Sigmoid colon (tissue), 4 donors: ENCODE measurements around the gene FBXL17.

Experiments used
- POLR2A ChIP-seq, 2 donors: fragments of 450-650 bp; IDR thresholded peaks; one replicate each; pipeline ENCODE4 v1.6.1; 2016; ENCODE audit warnings: antibody characterized with exemption in 2 of 2, mild to moderate bottlenecking in 2 of 2, moderate library complexity in 2 of 2
- POLR2AphosphoS5 ChIP-seq, 4 donors: sonication (generic); formaldehyde crosslinking; IDR thresholded peaks; one replicate each; pipeline ENCODE4 v1.6.1; 2017; ENCODE audit warnings: antibody characterized with exemption in 4 of 4
- TF ChIP-seq, protein P1 (sequence below), 4 experiments: fragments of 450-650 bp in 3 of 4; fragments of 200-600 bp in 1 of 4; IDR thresholded peaks; one replicate each; pipeline ENCODE4 v1.5.1; 2016 to 2019; ENCODE audit warnings: antibody characterized with exemption in 4 of 4, mild to moderate bottlenecking in 3 of 4, moderate library complexity in 2 of 4

DNA sequence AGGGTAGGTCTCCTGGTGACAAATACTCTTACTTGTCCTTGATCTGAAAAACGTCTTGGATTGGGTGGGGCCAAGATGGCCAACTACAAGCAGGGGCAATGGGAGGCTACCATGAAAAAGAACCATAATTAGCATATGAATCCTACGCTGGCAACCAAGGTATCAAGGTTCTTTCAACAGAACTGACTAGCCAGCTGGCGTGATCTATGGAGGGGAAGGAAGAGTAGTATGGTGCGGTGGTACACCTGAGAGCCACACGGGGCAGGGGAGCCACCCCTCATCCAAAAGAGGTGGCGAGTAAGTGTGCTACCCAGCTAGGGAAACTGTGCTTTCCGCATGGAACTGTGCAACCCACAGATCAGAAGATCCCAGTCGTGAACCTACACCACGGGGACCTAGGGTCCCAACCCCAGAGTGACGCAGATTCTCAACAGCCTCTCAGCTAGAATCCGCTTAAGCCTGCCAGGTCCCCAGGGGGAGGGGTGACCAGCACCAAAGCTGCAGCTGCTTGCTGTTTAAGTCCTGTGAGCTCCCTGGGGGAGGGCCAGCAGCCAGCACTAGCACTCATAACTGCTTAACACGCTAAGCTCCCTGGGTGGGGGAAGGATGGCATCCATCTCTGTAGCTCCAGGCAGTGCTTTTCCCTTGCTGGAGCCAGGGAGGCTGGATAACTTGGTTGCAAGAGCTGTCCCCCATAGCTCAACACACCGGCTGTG is 334.8 kb downstream of the FBXL17 start:
- no peak for TF ChIP-seq POLR2A (IDR thresholded peaks at IDR 0.05)
- TF ChIP-seq, protein P1, sequence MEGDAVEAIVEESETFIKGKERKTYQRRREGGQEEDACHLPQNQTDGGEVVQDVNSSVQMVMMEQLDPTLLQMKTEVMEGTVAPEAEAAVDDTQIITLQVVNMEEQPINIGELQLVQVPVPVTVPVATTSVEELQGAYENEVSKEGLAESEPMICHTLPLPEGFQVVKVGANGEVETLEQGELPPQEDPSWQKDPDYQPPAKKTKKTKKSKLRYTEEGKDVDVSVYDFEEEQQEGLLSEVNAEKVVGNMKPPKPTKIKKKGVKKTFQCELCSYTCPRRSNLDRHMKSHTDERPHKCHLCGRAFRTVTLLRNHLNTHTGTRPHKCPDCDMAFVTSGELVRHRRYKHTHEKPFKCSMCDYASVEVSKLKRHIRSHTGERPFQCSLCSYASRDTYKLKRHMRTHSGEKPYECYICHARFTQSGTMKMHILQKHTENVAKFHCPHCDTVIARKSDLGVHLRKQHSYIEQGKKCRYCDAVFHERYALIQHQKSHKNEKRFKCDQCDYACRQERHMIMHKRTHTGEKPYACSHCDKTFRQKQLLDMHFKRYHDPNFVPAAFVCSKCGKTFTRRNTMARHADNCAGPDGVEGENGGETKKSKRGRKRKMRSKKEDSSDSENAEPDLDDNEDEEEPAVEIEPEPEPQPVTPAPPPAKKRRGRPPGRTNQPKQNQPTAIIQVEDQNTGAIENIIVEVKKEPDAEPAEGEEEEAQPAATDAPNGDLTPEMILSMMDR (IDR thresholded peaks at IDR 0.05): no peak
- TF ChIP-seq POLR2AphosphoS5 (IDR thresholded peaks at IDR 0.05): no peak
